ENCODE data around the gene EPHB4.

- TF ChIP-seq, protein P1, sequence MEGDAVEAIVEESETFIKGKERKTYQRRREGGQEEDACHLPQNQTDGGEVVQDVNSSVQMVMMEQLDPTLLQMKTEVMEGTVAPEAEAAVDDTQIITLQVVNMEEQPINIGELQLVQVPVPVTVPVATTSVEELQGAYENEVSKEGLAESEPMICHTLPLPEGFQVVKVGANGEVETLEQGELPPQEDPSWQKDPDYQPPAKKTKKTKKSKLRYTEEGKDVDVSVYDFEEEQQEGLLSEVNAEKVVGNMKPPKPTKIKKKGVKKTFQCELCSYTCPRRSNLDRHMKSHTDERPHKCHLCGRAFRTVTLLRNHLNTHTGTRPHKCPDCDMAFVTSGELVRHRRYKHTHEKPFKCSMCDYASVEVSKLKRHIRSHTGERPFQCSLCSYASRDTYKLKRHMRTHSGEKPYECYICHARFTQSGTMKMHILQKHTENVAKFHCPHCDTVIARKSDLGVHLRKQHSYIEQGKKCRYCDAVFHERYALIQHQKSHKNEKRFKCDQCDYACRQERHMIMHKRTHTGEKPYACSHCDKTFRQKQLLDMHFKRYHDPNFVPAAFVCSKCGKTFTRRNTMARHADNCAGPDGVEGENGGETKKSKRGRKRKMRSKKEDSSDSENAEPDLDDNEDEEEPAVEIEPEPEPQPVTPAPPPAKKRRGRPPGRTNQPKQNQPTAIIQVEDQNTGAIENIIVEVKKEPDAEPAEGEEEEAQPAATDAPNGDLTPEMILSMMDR (conservative IDR thresholded peaks at IDR 0.05; ENCODE audit: low read depth in 2 of 2) = no peak
- no peak for TF ChIP-seq CREB1 (CRISPR knock-in tag; IDR thresholded peaks at IDR 0.05; ENCODE audit: low read depth)
- no peak for TF ChIP-seq EZH2 (IDR thresholded peaks at IDR 0.05; ENCODE audit: low read depth, unreplicated experiment)
- no peak for TF ChIP-seq POLR2AphosphoS5 (IDR thresholded peaks at IDR 0.05; ENCODE audit: low read depth)
- TF ChIP-seq JUNB (IDR thresholded peaks at IDR 0.05; ENCODE audit: unreplicated experiment) = no peak
- no peak for TF ChIP-seq ZNF331 (CRISPR knock-in tag; IDR thresholded peaks at IDR 0.05; ENCODE audit: low read depth)
- no peak for TF ChIP-seq EZH2phosphoT487 (IDR thresholded peaks at IDR 0.05; ENCODE audit: unreplicated experiment)
- TF ChIP-seq, protein P2, sequence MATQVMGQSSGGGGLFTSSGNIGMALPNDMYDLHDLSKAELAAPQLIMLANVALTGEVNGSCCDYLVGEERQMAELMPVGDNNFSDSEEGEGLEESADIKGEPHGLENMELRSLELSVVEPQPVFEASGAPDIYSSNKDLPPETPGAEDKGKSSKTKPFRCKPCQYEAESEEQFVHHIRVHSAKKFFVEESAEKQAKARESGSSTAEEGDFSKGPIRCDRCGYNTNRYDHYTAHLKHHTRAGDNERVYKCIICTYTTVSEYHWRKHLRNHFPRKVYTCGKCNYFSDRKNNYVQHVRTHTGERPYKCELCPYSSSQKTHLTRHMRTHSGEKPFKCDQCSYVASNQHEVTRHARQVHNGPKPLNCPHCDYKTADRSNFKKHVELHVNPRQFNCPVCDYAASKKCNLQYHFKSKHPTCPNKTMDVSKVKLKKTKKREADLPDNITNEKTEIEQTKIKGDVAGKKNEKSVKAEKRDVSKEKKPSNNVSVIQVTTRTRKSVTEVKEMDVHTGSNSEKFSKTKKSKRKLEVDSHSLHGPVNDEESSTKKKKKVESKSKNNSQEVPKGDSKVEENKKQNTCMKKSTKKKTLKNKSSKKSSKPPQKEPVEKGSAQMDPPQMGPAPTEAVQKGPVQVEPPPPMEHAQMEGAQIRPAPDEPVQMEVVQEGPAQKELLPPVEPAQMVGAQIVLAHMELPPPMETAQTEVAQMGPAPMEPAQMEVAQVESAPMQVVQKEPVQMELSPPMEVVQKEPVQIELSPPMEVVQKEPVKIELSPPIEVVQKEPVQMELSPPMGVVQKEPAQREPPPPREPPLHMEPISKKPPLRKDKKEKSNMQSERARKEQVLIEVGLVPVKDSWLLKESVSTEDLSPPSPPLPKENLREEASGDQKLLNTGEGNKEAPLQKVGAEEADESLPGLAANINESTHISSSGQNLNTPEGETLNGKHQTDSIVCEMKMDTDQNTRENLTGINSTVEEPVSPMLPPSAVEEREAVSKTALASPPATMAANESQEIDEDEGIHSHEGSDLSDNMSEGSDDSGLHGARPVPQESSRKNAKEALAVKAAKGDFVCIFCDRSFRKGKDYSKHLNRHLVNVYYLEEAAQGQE (IDR thresholded peaks at IDR 0.05; ENCODE audit: unreplicated experiment) = no peak
Measured at GRCh38 chr7:100863406-100863950, 36.2 kb upstream of the EPHB4 start.

Measured in GM23338 (cell line).